ENCODE measurements around the gene MTUS2. TPM values are rescaled to one million over a fixed set of nuclear protein-coding genes. Genes with fewer than 3 reads are reported as not detected.
"Not testable (repeated sequence)": the region's sequence is repeated elsewhere in the genome, so short reads cannot be mapped to it uniquely, and the experiment has no call there.

The MTUS2 gene
- total and polyA plus RNA-seq, 2 donors (not counting 3 experiments of a cell fraction or from before 2014, with no cell fraction given), result not detected

GRCh38 chr13:29339386-29340272, 519.5 kb downstream of the MTUS2 start:
- Histone ChIP-seq H3K36me3 (ENCODE audit: control insufficient read depth in 2 of 2, extremely low read depth in 1 of 2, insufficient read depth in 2 of 2, low read length in 2 of 2) (no peaks in the 10 kb centered on the region), H3K27ac (ENCODE audit: insufficient read depth, low read depth, low read length) (no peak overlapping the region), H3K9ac (replicated peaks; ENCODE audit: extremely low read depth, insufficient read depth, low read length) (no peak overlapping the region), H3K9me3 (replicated peaks; ENCODE audit: control insufficient read depth, insufficient read depth, low read length) (no peaks in the 10 kb centered on the region), H3K27me3 (ENCODE audit: control insufficient read depth in 2 of 2, insufficient read depth in 2 of 2, low read length in 2 of 2) (no peaks in the 10 kb centered on the region), H3K4me1 (ENCODE audit: control insufficient read depth, extremely low read depth, insufficient read depth, low read length) (no peaks in the 10 kb centered on the region), H2AFZ (ENCODE audit: low read depth, low read length) (no peak overlapping the region), H3K4me3 (replicated peaks in 1 of 3; ENCODE audit: insufficient read depth in 1 of 3, low read depth in 1 of 3, low read length in 3 of 3) (no peak overlapping the region), H3K79me2 (ENCODE audit: control insufficient read depth, insufficient read depth, low read length) (no peaks in the 10 kb centered on the region), H3K9me1 (replicated peaks; ENCODE audit: control insufficient read depth, extremely low read depth, insufficient read depth, low read length) (no peaks in the 10 kb centered on the region), H4K20me1 (replicated peaks; ENCODE audit: control insufficient read depth, extremely low read depth, insufficient read depth, low read length) (no peaks in the 10 kb centered on the region), H3K4me2 (ENCODE audit: insufficient read depth, low read length) (no peak overlapping the region)
- TF ChIP-seq FOS (IDR thresholded peaks at IDR 0.05; ENCODE audit: borderline replicate concordance, insufficient read depth, low read length) (no peak), MYC (IDR thresholded peaks at IDR 0.05; ENCODE audit: low read depth, low read length) (no peak)
- TF ChIP-seq, protein P1, sequence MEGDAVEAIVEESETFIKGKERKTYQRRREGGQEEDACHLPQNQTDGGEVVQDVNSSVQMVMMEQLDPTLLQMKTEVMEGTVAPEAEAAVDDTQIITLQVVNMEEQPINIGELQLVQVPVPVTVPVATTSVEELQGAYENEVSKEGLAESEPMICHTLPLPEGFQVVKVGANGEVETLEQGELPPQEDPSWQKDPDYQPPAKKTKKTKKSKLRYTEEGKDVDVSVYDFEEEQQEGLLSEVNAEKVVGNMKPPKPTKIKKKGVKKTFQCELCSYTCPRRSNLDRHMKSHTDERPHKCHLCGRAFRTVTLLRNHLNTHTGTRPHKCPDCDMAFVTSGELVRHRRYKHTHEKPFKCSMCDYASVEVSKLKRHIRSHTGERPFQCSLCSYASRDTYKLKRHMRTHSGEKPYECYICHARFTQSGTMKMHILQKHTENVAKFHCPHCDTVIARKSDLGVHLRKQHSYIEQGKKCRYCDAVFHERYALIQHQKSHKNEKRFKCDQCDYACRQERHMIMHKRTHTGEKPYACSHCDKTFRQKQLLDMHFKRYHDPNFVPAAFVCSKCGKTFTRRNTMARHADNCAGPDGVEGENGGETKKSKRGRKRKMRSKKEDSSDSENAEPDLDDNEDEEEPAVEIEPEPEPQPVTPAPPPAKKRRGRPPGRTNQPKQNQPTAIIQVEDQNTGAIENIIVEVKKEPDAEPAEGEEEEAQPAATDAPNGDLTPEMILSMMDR (IDR thresholded peaks at IDR 0.05; ENCODE audit: extremely low read depth in 1 of 2, insufficient read depth in 1 of 2, low read depth in 1 of 2, low read length in 2 of 2), result no peak
- no peak for DNase-seq (ENCODE audit: low read depth, low spot score)
- BruUV-seq (replicated peaks), result no TSS peak
- CTCF ChIA-PET, result no interaction called here
- FAIRE-seq, result no peak
- POLR2A ChIA-PET, result no interaction called here
- dilution Hi-C loops (cut with MboI; ENCODE audit: extremely low pct_ligation_motif_present, low sequenced_read_pairs) (no loop called here), intact Hi-C loops (cut with micrococcal nuclease) (no loop called here)

GRCh38 chr13:29345860-29346582, 525.9 kb downstream of the MTUS2 start:
- CTCF ChIA-PET; H3K4me3 ChIP-seq (replicated peaks in 1 of 3; ENCODE audit: insufficient read depth in 1 of 3, low read depth in 1 of 3, low read length in 3 of 3); H3K9me1 ChIP-seq (replicated peaks; ENCODE audit: control insufficient read depth, extremely low read depth, insufficient read depth, low read length); BruUV-seq (replicated peaks); H3K79me2 ChIP-seq (ENCODE audit: control insufficient read depth, insufficient read depth, low read length); H3K27ac ChIP-seq (ENCODE audit: insufficient read depth, low read depth, low read length); POLR2A ChIA-PET; H3K9ac ChIP-seq (replicated peaks; ENCODE audit: extremely low read depth, insufficient read depth, low read length); intact Hi-C loops (cut with micrococcal nuclease); FAIRE-seq; H3K27me3 ChIP-seq (ENCODE audit: control insufficient read depth in 2 of 2, insufficient read depth in 2 of 2, low read length in 2 of 2); H2AFZ ChIP-seq (ENCODE audit: low read depth, low read length); H3K4me2 ChIP-seq (ENCODE audit: insufficient read depth, low read length); H3K4me1 ChIP-seq (ENCODE audit: control insufficient read depth, extremely low read depth, insufficient read depth, low read length); H3K36me3 ChIP-seq (ENCODE audit: control insufficient read depth in 2 of 2, extremely low read depth in 1 of 2, insufficient read depth in 2 of 2, low read length in 2 of 2); H3K9me3 ChIP-seq (replicated peaks; ENCODE audit: control insufficient read depth, insufficient read depth, low read length); H4K20me1 ChIP-seq (replicated peaks; ENCODE audit: control insufficient read depth, extremely low read depth, insufficient read depth, low read length); dilution Hi-C loops (cut with MboI; ENCODE audit: extremely low pct_ligation_motif_present, low sequenced_read_pairs); DNase-seq (ENCODE audit: low read depth, low spot score): not testable (repeated sequence)
